K562 (cell line): ENCODE results near the gene SLC29A2. TPM values are rescaled to one million over a fixed set of nuclear protein-coding genes. Genes with fewer than 3 reads are reported as not detected.

Experiments used
- ATAC-seq: fragments of 200-7000 bp; cut with Tn5 transposase; 3 replicates; pipeline ENCODE4 v1.9.1; 2020; ENCODE audit warnings: moderate library complexity
- BruUV-seq: library from RNA; stranded (reverse); fragments of 400-500 nt; replicated peaks from 2 replicates; lab custom pipeline; 2021; lab: Mats Ljungman, UMichigan
- CTCF ChIA-PET: fragments of 300-600 bp; formaldehyde crosslinking; extraction: SDS; loops from one replicate; lab custom pipeline; 2021; ENCODE audit warnings: low intra/inter-chr PET ratio; lab: Yijun Ruan, JAX
- POLR2A ChIA-PET: fragments of 300-600, 350-650 bp; sonication (Branson Sonifier 250); formaldehyde crosslinking; extraction: SDS; loops from one replicate; lab custom pipeline; 2021; ENCODE audit warnings: antibody characterized with exemption, inconsistent platforms; lab: Yijun Ruan, JAX
- DNase-seq, 4 experiments: peaks; one replicate each; pipeline versions ENCODE4 v3.0.0 to v3.0.0-alpha.2; 2011 to 2018; ENCODE audit warnings: low spot score in 3 of 4, mixed read lengths in 3 of 4; ENCODE audit errors: extremely low read depth in 1 of 4
- FAIRE-seq: peaks from 2 replicates; lab custom pipeline; 2011; peaks lifted over from hg19 to GRCh38; lab: Jason Lieb, UNC
- H2AFZ ChIP-seq: 2 replicates; pipeline ENCODE4 v1.6.0; 2011; ENCODE audit warnings: low read depth, low read length, control low read depth, inconsistent platforms
- H3K27ac ChIP-seq: fragments of 200-600 bp; 3 replicates; pipeline ENCODE4 v1.8.0; 2011; ENCODE audit warnings: low read depth, mild to moderate bottlenecking, control low read depth, inconsistent platforms, low read length, moderate library complexity, mixed read lengths; ENCODE audit errors: extremely low read depth
- H3K27me3 ChIP-seq, 2 experiments: fragments of 300-600 bp in 1 of 2; 2 replicates in 1 of 2; 3 replicates in 1 of 2; pipeline versions ENCODE4 v1.6.0 to v1.8.0; 2011; ENCODE audit warnings: inconsistent platforms in 2 of 2, low read length in 2 of 2, mild to moderate bottlenecking in 1 of 2, mixed read lengths in 1 of 2, moderate library complexity in 1 of 2; ENCODE audit not compliant: control insufficient read depth in 2 of 2, insufficient read depth in 2 of 2
- H3K36me3 ChIP-seq: fragments of 300-600 bp; 3 replicates; pipeline ENCODE4 v1.8.0; 2011; ENCODE audit warnings: mild to moderate bottlenecking, low read length, inconsistent platforms; ENCODE audit not compliant: control insufficient read depth, insufficient read depth
- H3K4me1 ChIP-seq, 2 experiments: fragments of 200-600 bp in 1 of 2; replicated peaks in 1 of 2; 2 replicates in 1 of 2; 3 replicates in 1 of 2; pipeline versions ENCODE4 v1.5.1 to v1.8.0; 2011; ENCODE audit warnings: inconsistent platforms in 2 of 2, low read length in 2 of 2, mild to moderate bottlenecking in 1 of 2, mixed read lengths in 1 of 2, moderate library complexity in 1 of 2; ENCODE audit not compliant: control insufficient read depth in 2 of 2, insufficient read depth in 2 of 2
- H3K4me2 ChIP-seq: 2 replicates; pipeline ENCODE4 v1.6.1; 2011; ENCODE audit warnings: low read length, control low read depth, inconsistent platforms, mixed read lengths; ENCODE audit not compliant: insufficient read depth
- H3K4me3 ChIP-seq: fragments of 200-600 bp; sonication (generic), shearing (Covaris generic); 2 replicates; pipeline ENCODE4 v1.5.1; 2016; ENCODE audit warnings: control low read depth, inconsistent platforms
- H3K79me2 ChIP-seq: fragments of 200-600 bp; 3 replicates; pipeline ENCODE4 v1.8.0; 2011; ENCODE audit warnings: low read length, inconsistent platforms; ENCODE audit not compliant: control insufficient read depth, insufficient read depth
- H3K9ac ChIP-seq, 2 experiments: 2 replicates each; pipeline versions ENCODE4 v1.6.0 to v1.6.1; 2011; ENCODE audit warnings: low read depth in 2 of 2, low read length in 2 of 2, control low read depth in 1 of 2, inconsistent platforms in 1 of 2, mild to moderate bottlenecking in 1 of 2, mixed read lengths in 1 of 2; ENCODE audit not compliant: insufficient read depth in 1 of 2
- H3K9me1 ChIP-seq: one replicate; pipeline ENCODE4 v1.6.0; 2011; ENCODE audit warnings: inconsistent platforms, mild to moderate bottlenecking, low read length, moderate library complexity; ENCODE audit not compliant: control insufficient read depth, insufficient read depth
- H3K9me3 ChIP-seq: replicated peaks from 2 replicates; pipeline ENCODE4 v1.5.1; 2011; ENCODE audit warnings: low read depth, low read length, inconsistent platforms; ENCODE audit not compliant: control insufficient read depth, insufficient read depth
- H4K20me1 ChIP-seq: replicated peaks from 2 replicates; pipeline ENCODE4 v1.6.1; 2011; ENCODE audit warnings: low read length, inconsistent platforms, mixed read lengths; ENCODE audit not compliant: control insufficient read depth, insufficient read depth
- BCOR ChIP-seq: fragments of 450-650 bp; IDR thresholded peaks from 2 replicates; pipeline ENCODE4 v1.6.1; 2016
- CREB1 ChIP-seq, 2 experiments: sonication (generic) in 1 of 2; formaldehyde crosslinking in 1 of 2; IDR thresholded peaks; 2 replicates each; pipeline versions ENCODE4 v1.6.1 to v1.8.0; 2012 to 2022; ENCODE audit warnings: inconsistent platforms in 1 of 2, mild to moderate bottlenecking in 1 of 2, missing genetic modification reagents in 1 of 2, moderate library complexity in 1 of 2
- DNMT1 ChIP-seq: fragments of 450-650 bp; IDR thresholded peaks from 2 replicates; pipeline ENCODE4 v1.6.1; 2016; ENCODE audit warnings: antibody characterized with exemption, mild to moderate bottlenecking
- KDM1A ChIP-seq, 2 experiments: fragments of 450-650 bp; IDR thresholded peaks; 2 replicates each; pipeline ENCODE4 v1.6.1; 2016; ENCODE audit warnings: mild to moderate bottlenecking in 2 of 2
- RBM25 ChIP-seq: fragments of 200-400 bp; formaldehyde crosslinking; IDR thresholded peaks from 2 replicates; pipeline ENCODE4 v1.6.1; 2018; ENCODE audit warnings: low read length, low read depth, moderate library complexity; ENCODE audit not compliant: severe bottlenecking
- RCOR1 ChIP-seq, 2 experiments: IDR thresholded peaks; 2 replicates each; pipeline ENCODE4 v1.6.1; 2012; ENCODE audit warnings: low read depth in 2 of 2, low read length in 2 of 2, borderline replicate concordance in 1 of 2, improper control_type of control experiment in 1 of 2
- SMARCA5 ChIP-seq: fragments of 450-650 bp; IDR thresholded peaks from 2 replicates; pipeline ENCODE4 v1.6.1; 2016
- ZHX1 ChIP-seq: fragments of 150-350 bp; conservative IDR thresholded peaks from 2 replicates; pipeline ENCODE4 v1.6.1; 2014; ENCODE audit warnings: low read length
- ZNF121 ChIP-seq: sonication (generic); formaldehyde crosslinking; conservative IDR thresholded peaks from 2 replicates; pipeline ENCODE4 v1.8.0; 2022; ENCODE audit warnings: missing genetic modification reagents
- WGBS: fragments of 100-300 bp; shearing (Covaris generic); methylation state at CpG from one replicate; pipeline ENCODE4 v1.1.6; 2016; ENCODE audit warnings: low coverage, mixed read lengths; ENCODE audit not compliant: insufficient coverage; ENCODE audit errors: missing lambda C conversion rate; 5-methylcytosine and 5-hydroxymethylcytosine counted together
- in situ Hi-C: fragments of 300-500 bp; cut with MboI; formaldehyde crosslinking; loops from 4 replicates; pipeline ENCODE4 v1.15.0; 2018; ENCODE audit warnings: inconsistent platforms, mixed read lengths
- intact Hi-C: fragments of 100-400 bp; cut with micrococcal nuclease; formaldehyde crosslinking; loops from 2 replicates; pipeline ENCODE4 v1.14.2; 2022
- polyA plus RNA-seq, 8 experiments: library from polyadenylated mRNA; depleted of rRNA in 4 of 8; stranded (reverse) in 5 of 8; unstranded in 3 of 8; fragments of >200 nt; fragmentation: Nextera tagmentation in 2 of 8; fragmentation: Illumina TruSeq in 1 of 8; extraction: Ambion mirVana in 2 of 8; extraction: Trizol in 1 of 8; gene quantifications; 2 replicates each; pipeline versions ENCODE4 v1.2.1 to v1.2.3, GENCODE V29; 2011 to 2014; ENCODE audit warnings: inconsistent platforms in 1 of 8, missing spikeins in 1 of 8
- total RNA-seq, 7 experiments: library from RNA; depleted of rRNA in 6 of 7; stranded (reverse); fragments of >200 nt in 6 of 7; fragmentation: Illumina TruSeq in 2 of 7; extraction: Trizol in 2 of 7; gene quantifications; 2 replicates each; pipeline versions ENCODE4 v1.2.1 to v1.2.3, GENCODE V29; 2011 to 2021; ENCODE audit warnings: low replicate concordance in 1 of 7
- TF ChIP-seq, protein P1 (sequence below): fragments of 150-350 bp; IDR thresholded peaks from 2 replicates; pipeline ENCODE4 v1.6.1; 2014; ENCODE audit warnings: low read depth, mild to moderate bottlenecking, low read length, borderline replicate concordance

Gene SLC29A2
- total and polyA plus RNA-seq, 9 of the 15 experiments (the other 6 are each of a cell fraction or from before 2014, with no cell fraction given) = 2.4 to 48.6 (median 14.2) TPM

DNA sequence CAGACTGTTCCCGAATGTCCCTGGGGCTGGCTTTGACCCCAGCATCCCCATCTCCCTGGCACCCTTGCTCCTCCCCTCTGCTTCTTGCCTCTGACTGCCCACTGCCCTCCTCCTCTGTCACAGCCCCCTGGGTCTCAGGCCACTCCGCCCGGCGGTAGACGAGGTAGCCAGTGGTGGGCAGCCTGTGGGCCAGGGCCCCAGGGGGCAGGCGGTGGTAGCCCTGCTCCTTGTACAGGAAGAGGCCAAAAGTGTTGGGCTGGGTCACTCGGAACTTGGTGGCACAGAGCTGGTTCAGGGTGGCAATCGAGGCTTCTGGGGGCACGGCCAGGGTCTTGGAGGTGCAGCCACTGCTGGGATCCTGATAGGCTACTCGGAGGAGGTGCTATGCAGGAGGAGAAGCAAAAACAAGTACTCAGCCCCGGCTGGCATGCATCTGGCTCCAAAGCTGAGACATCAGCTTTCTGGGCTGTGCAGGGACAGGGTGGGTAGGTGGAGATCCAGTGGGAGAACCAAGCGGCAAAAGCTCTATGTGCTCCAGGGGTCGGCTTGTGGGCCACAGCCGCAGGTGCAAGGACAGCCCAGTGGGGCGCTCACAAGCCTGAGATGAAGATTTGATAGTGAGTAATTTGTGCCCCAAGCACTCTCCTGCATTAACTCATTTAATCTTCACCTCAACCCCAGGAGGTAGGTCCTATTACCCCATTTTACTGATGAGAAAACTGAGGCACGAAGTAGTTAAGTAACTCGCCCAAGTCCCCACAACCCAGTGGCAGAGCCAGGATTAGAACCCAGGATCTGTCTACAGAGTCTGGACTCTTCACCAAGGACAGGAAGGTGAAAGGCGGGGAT lies 39.0 kb downstream of the SLC29A2 start:
- H3K9me3 ChIP-seq = no peaks in the 10 kb centered on the region
- H4K20me1 ChIP-seq = 0 out of 2 replicates have a peak, but pooled peaks cover 3% of the 10 kb centered on the region
- DNase-seq (no peak), ATAC-seq (no peak), FAIRE-seq (no peak)
- in situ Hi-C loops (no loop called here), intact Hi-C loops (no loop called here)
- H3K9me1 ChIP-seq = no peaks in the 10 kb centered on the region
- ChIA-PET POLR2A (interaction anchor here (0.9 to 1.5 kb wide), 3 partner anchors 9 to 24 kb away, joined by 3 to 6 read pairs (median 4); no protein-coding TSS in a partner anchor), CTCF (interaction anchor here (0.9 kb wide), 1 partner anchor 76 kb away, joined by 3 read pairs; no protein-coding TSS in a partner anchor)
- H3K27me3 ChIP-seq = no peaks in the 10 kb centered on the region
- no peak for TF ChIP-seq DNMT1
- peak; percentile 33; the same call in 1 of the 2 replicates for TF ChIP-seq SMARCA5
- TF ChIP-seq, protein P1, sequence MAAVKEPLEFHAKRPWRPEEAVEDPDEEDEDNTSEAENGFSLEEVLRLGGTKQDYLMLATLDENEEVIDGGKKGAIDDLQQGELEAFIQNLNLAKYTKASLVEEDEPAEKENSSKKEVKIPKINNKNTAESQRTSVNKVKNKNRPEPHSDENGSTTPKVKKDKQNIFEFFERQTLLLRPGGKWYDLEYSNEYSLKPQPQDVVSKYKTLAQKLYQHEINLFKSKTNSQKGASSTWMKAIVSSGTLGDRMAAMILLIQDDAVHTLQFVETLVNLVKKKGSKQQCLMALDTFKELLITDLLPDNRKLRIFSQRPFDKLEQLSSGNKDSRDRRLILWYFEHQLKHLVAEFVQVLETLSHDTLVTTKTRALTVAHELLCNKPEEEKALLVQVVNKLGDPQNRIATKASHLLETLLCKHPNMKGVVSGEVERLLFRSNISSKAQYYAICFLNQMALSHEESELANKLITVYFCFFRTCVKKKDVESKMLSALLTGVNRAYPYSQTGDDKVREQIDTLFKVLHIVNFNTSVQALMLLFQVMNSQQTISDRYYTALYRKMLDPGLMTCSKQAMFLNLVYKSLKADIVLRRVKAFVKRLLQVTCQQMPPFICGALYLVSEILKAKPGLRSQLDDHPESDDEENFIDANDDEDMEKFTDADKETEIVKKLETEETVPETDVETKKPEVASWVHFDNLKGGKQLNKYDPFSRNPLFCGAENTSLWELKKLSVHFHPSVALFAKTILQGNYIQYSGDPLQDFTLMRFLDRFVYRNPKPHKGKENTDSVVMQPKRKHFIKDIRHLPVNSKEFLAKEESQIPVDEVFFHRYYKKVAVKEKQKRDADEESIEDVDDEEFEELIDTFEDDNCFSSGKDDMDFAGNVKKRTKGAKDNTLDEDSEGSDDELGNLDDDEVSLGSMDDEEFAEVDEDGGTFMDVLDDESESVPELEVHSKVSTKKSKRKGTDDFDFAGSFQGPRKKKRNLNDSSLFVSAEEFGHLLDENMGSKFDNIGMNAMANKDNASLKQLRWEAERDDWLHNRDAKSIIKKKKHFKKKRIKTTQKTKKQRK = no peak
- peak; percentile 49 for TF ChIP-seq ZNF121 (CRISPR knock-in tag)
- peak; percentile 74 for TF ChIP-seq BCOR
- TF ChIP-seq RBM25 = peak; percentile 74
- no peak for TF ChIP-seq ZHX1
- TF ChIP-seq CREB1 (IDR thresholded peaks at IDR 0.05) = no peak
- TF ChIP-seq CREB1 (CRISPR knock-in tag; IDR thresholded peaks at IDR 0.05) = no peak
- peak in 1 of 2 experiments; percentile 17; a peak in 1 of 4 replicates for TF ChIP-seq RCOR1 (IDR thresholded peaks at IDR 0.05; ENCODE audit: borderline replicate concordance in 1 of 2, low read depth in 2 of 2, low read length in 2 of 2)
- 0 out of 4 replicates have a peak, but pooled peaks of 1 of the 2 experiments have one; percentile 41 for TF ChIP-seq KDM1A (IDR thresholded peaks at IDR 0.05)
- WGBS = 43% methylated on average over 17 of the region's 18 CpGs
- H3K9ac ChIP-seq = peak overlapping the region in 1 of 2 experiments; percentile 61; a peak in 2 of 4 replicates
- peaks cover 8% of the 10 kb centered on the region; the same call in 1 of the 3 replicates for H3K36me3 ChIP-seq
- no peak overlapping the region for H3K4me2 ChIP-seq
- H3K4me1 ChIP-seq = peaks cover 27 to 80% of the 10 kb centered on the region in 2 experiments
- no peak overlapping the region for H3K4me3 ChIP-seq
- no peak overlapping the region for H2AFZ ChIP-seq
- no TSS peak for BruUV-seq
- no peaks in the 10 kb centered on the region for H3K79me2 ChIP-seq
- H3K27ac ChIP-seq = no peak overlapping the region
